PC-9 (cell line): ENCODE results near the gene GDF10. TPM values are rescaled to one million over a fixed set of nuclear protein-coding genes. Genes with fewer than 3 reads are reported as not detected.

Experiments used
- BruUV-seq: library from RNA; stranded (reverse); fragments of 400-500 nt; replicated peaks from 2 replicates; lab custom pipeline; 2021; lab: Mats Ljungman, UMichigan
- CTCF ChIA-PET: fragments of 300-600 bp; sonication (Branson Sonifier 250); formaldehyde crosslinking; loops from one replicate; lab custom pipeline; 2022; ENCODE audit warnings: antibody characterized with exemption; lab: Charles Lee
- POLR2A ChIA-PET: fragments of 300-600 bp; sonication (Branson Sonifier 250); formaldehyde crosslinking; loops from one replicate; lab custom pipeline; 2022; ENCODE audit warnings: antibody characterized with exemption; ENCODE audit not compliant: unreplicated experiment; lab: Charles Lee
- DNase-seq, 2 experiments: peaks; one replicate each; pipeline versions ENCODE4 v3.0.0 to v3.0.0-alpha.2; 2015 to 2022; ENCODE audit warnings: mixed read lengths in 1 of 2
- H2AFZ ChIP-seq: fragments of 200-600 bp; sonication (generic); 2 replicates; pipeline ENCODE4 v1.8.1; 2017; ENCODE audit warnings: antibody characterized with exemption
- H3F3A ChIP-seq: fragments of 200-600 bp; sonication (generic); 2 replicates; pipeline ENCODE4 v1.8.1; 2017; ENCODE audit warnings: antibody characterized with exemption, mild to moderate bottlenecking, low read depth; ENCODE audit not compliant: insufficient read depth
- H3K27ac ChIP-seq: fragments of 200-600 bp; sonication (generic); 2 replicates; pipeline ENCODE4 v1.6.1; 2016; ENCODE audit warnings: mixed run types
- H3K27me3 ChIP-seq: fragments of 200-600 bp; sonication (generic); 2 replicates; pipeline ENCODE4 v1.6.1; 2016; ENCODE audit warnings: low read depth, mixed run types; ENCODE audit not compliant: insufficient read depth
- H3K36me3 ChIP-seq: fragments of 200-600 bp; sonication (generic); 2 replicates; pipeline ENCODE4 v1.6.1; 2016; ENCODE audit warnings: low read depth, mixed run types
- H3K4me1 ChIP-seq: fragments of 200-600 bp; sonication (generic); replicated peaks from 2 replicates; pipeline ENCODE4 v1.6.1; 2016; ENCODE audit warnings: mixed run types; ENCODE audit not compliant: insufficient read depth
- H3K4me2 ChIP-seq: fragments of 200-600 bp; sonication (generic); 2 replicates; pipeline ENCODE4 v1.6.1; 2017; ENCODE audit warnings: mixed run types
- H3K4me3 ChIP-seq: fragments of 200-600 bp; sonication (generic); 2 replicates; pipeline ENCODE4 v1.6.1; 2016; ENCODE audit warnings: mixed run types
- H3K79me2 ChIP-seq: fragments of 200-600 bp; sonication (generic); 2 replicates; pipeline ENCODE4 v1.6.1; 2017; ENCODE audit warnings: low read depth, mixed run types
- H3K9me2 ChIP-seq: fragments of 200-600 bp; sonication (generic); 2 replicates; pipeline ENCODE4 v1.8.1; 2017; ENCODE audit warnings: mild to moderate bottlenecking; ENCODE audit not compliant: insufficient read depth
- H3K9me3 ChIP-seq: fragments of 200-600 bp; sonication (generic); 2 replicates; pipeline ENCODE4 v1.8.1; 2016; ENCODE audit warnings: low read depth; ENCODE audit not compliant: insufficient read depth
- H4K20me1 ChIP-seq: fragments of 200-600 bp; sonication (generic); 2 replicates; pipeline ENCODE4 v1.8.1; 2017; ENCODE audit not compliant: insufficient read depth
- EZH2 ChIP-seq: fragments of 200-600 bp; sonication (generic); IDR thresholded peaks from 2 replicates; pipeline ENCODE4 v1.8.0; 2017; ENCODE audit warnings: antibody characterized with exemption, low read depth
- intact Hi-C: fragments of 100-400 bp; cut with micrococcal nuclease; formaldehyde crosslinking; loops from one replicate; pipeline ENCODE4 v1.10.0; 2022; ENCODE audit not compliant: unreplicated experiment
- total RNA-seq: library from RNA; stranded (reverse); gene quantifications from 2 replicates; pipeline ENCODE4 v1.2.3, GENCODE V29; 2021
- TF ChIP-seq, protein P1 (sequence below): fragments of 200-600 bp; sonication (generic); conservative IDR thresholded peaks from 2 replicates; pipeline ENCODE4 v1.6.1; 2017; ENCODE audit warnings: mixed run types, antibody characterized with exemption, mild to moderate bottlenecking, moderate library complexity

GDF10 gene
- total RNA-seq, 1 experiment from 2014 or later, result not detected

GRCh38 chr10:47296156-47296894 is 3.7 kb upstream of the GDF10 start:
- no peak for DNase-seq
- Histone ChIP-seq H3F3A (no peaks in the 10 kb centered on the region), H3K27ac (no peak overlapping the region), H3K4me3 (no peak overlapping the region), H3K36me3 (no peaks in the 10 kb centered on the region), H2AFZ (no peak overlapping the region), H3K27me3 (peaks cover 10% of the 10 kb centered on the region), H3K4me1 (no peaks in the 10 kb centered on the region), H3K4me2 (no peak overlapping the region), H4K20me1 (no peaks in the 10 kb centered on the region), H3K79me2 (no peaks in the 10 kb centered on the region), H3K9me3 (no peaks in the 10 kb centered on the region), H3K9me2 (no peaks in the 10 kb centered on the region)
- TF ChIP-seq, protein P1, sequence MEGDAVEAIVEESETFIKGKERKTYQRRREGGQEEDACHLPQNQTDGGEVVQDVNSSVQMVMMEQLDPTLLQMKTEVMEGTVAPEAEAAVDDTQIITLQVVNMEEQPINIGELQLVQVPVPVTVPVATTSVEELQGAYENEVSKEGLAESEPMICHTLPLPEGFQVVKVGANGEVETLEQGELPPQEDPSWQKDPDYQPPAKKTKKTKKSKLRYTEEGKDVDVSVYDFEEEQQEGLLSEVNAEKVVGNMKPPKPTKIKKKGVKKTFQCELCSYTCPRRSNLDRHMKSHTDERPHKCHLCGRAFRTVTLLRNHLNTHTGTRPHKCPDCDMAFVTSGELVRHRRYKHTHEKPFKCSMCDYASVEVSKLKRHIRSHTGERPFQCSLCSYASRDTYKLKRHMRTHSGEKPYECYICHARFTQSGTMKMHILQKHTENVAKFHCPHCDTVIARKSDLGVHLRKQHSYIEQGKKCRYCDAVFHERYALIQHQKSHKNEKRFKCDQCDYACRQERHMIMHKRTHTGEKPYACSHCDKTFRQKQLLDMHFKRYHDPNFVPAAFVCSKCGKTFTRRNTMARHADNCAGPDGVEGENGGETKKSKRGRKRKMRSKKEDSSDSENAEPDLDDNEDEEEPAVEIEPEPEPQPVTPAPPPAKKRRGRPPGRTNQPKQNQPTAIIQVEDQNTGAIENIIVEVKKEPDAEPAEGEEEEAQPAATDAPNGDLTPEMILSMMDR, result no peak
- no peak for TF ChIP-seq EZH2
- ChIA-PET POLR2A (no interaction called here), CTCF (no interaction called here)
- intact Hi-C loops, result no loop called here
- BruUV-seq, result no TSS peak

GRCh38 chr10:47296941-47297340 is 3.1 kb upstream of the GDF10 start:
- Histone ChIP-seq H2AFZ (no peak overlapping the region), H3K4me1 (no peaks in the 10 kb centered on the region), H3K27ac (no peak overlapping the region), H3K79me2 (no peaks in the 10 kb centered on the region), H3F3A (no peaks in the 10 kb centered on the region), H4K20me1 (no peaks in the 10 kb centered on the region), H3K36me3 (no peaks in the 10 kb centered on the region), H3K9me3 (no peaks in the 10 kb centered on the region), H3K4me3 (no peak overlapping the region), H3K9me2 (no peaks in the 10 kb centered on the region), H3K27me3 (peaks cover 9% of the 10 kb centered on the region; the same call in 1 of the 2 replicates), H3K4me2 (no peak overlapping the region)
- TF ChIP-seq EZH2, result no peak
- TF ChIP-seq, protein P1, result no peak
- intact Hi-C loops, result no loop called here
- no peak for DNase-seq
- no TSS peak for BruUV-seq
- CTCF ChIA-PET, result interaction anchor here (0.8 kb wide), 1 partner anchor 252 kb away, joined by 4 read pairs; no protein-coding TSS in a partner anchor
- POLR2A ChIA-PET, result no interaction called here

DNA sequence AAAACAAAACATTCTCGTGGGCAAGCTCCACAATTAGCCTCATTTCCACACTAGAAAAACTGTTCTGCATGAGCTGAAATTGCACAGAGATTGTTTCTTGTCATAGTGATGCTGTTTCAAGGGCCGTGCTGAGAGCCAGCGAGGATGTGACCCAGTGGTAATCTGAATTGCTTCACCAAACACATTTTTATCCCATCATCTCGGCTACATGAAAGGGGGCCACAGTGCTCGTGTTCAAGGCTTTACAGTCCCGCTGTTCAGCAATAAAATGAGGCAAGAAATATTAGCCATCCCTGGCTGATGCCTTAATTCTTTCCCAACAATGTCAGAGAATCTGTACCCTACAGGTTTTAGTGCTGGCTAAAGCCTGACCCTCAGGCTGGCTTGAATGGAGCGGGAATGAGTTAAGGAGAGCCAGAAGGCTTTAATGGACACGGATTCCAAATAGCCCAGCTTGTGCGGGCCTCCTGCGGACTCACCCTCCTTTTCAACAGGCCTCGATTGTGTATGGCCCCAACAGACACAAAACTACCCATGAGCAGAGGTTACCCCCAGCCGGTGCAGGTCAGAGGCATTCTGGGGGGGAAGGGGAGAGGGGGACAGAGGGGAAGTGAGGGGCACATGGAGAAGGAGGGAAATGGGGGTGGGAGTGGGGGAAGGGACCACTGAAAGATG is 2.0 kb upstream of the GDF10 start:
- ChIA-PET CTCF (interaction anchor here (0.8 kb wide), 1 partner anchor 253 kb away, joined by 4 read pairs; no protein-coding TSS in a partner anchor), POLR2A (no interaction called here)
- Histone ChIP-seq H2AFZ (no peak overlapping the region), H3K9me3 (no peaks in the 10 kb centered on the region), H3K27ac (no peak overlapping the region), H3K79me2 (no peaks in the 10 kb centered on the region), H4K20me1 (no peaks in the 10 kb centered on the region), H3K4me1 (no peaks in the 10 kb centered on the region), H3K4me3 (no peak overlapping the region), H3F3A (no peaks in the 10 kb centered on the region), H3K4me2 (no peak overlapping the region), H3K9me2 (no peaks in the 10 kb centered on the region), H3K36me3 (no peaks in the 10 kb centered on the region), H3K27me3 (peaks cover 9% of the 10 kb centered on the region; the same call in 1 of the 2 replicates)
- DNase-seq, result no peak
- intact Hi-C loops, result no loop called here
- no TSS peak for BruUV-seq
- TF ChIP-seq EZH2, result no peak
- TF ChIP-seq, protein P1, result no peak
